GM18505 (cell line): ENCODE results near the gene WTAP.
"Not testable (repeated sequence)": the region's sequence is repeated elsewhere in the genome, so short reads cannot be mapped to it uniquely, and the experiment has no call there.

Experiments
- ATAC-seq: cut with Tn5 transposase; IDR thresholded peaks from one replicate; pipeline ENCODE4 v1.9.1; 2021; ENCODE audit not compliant: unreplicated experiment
- POLR2A ChIP-seq: IDR thresholded peaks from 4 replicates; pipeline ENCODE4 v1.6.1; 2011; ENCODE audit warnings: borderline replicate concordance; ENCODE audit not compliant: insufficient read depth, insufficient read length; ENCODE audit errors: extremely low read depth

The WTAP gene

GRCh38 chr6:159688266-159688905, 38.9 kb upstream of the WTAP start:
- ATAC-seq, result no peak
- TF ChIP-seq POLR2A, result no peak

DNA sequence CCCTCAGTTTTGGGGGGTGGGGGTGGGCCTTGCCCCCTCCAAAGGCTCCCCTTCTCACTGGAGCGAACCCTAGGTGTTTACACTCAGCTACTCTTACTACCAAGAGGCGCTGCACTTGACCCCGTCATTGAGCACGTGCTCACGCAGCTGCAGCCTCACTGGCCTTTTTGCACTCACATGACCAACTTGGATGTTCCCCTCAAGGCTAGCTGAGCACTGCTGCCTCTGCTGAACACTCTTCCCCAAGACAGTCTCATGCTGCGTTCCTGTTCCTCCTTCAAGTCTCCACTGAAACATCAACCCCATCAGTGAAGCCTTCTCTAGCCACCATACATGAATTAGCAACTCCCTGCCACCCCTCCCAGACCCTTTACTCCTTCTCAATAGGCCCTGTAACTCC, 38.3 kb upstream of the WTAP start:
- no peak for TF ChIP-seq POLR2A
- no peak for ATAC-seq

DNA sequence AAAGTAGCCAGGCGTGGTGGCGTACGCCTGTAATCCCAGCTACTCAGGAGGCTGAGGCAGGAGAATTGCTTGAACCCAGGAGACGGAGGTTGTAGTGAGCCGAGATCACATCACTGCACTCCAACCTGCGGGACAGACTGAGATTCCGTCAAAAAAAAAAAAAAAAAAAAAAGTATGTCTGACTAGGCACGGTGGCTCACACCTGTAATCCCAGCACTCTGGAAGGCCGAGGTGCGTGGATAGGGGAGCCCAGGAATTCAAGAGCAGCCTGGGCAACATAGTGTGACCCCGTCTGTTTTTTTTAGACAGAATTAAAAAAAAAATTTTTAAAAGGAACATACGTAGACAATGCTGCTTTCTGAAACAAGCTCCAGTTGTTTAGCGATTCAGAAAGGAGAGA, 37.2 kb upstream of the WTAP start:
- ATAC-seq, result not testable (repeated sequence)

- ATAC-seq, result no peak
- TF ChIP-seq POLR2A, result no peak
Measured at GRCh38 chr6:159691133-159691962, 36.0 kb upstream of the WTAP start.

DNA sequence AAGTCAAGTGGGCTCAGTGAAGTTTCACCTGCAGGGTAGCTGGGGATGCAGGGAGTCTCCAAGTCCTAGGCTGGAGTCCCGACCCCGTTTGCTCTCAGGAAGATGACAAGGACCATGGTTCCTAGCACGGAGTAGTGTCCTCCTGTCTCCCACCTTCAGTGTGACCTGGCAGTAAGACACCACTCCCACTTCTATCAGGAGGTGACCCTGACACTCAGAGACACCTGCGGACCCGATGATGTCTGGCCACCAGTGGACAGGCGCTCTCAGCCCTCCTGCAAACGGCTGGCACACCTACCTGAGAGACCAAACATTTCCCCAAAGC, 35.4 kb upstream of the WTAP start:
- ATAC-seq, result no peak
- TF ChIP-seq POLR2A, result no peak

DNA sequence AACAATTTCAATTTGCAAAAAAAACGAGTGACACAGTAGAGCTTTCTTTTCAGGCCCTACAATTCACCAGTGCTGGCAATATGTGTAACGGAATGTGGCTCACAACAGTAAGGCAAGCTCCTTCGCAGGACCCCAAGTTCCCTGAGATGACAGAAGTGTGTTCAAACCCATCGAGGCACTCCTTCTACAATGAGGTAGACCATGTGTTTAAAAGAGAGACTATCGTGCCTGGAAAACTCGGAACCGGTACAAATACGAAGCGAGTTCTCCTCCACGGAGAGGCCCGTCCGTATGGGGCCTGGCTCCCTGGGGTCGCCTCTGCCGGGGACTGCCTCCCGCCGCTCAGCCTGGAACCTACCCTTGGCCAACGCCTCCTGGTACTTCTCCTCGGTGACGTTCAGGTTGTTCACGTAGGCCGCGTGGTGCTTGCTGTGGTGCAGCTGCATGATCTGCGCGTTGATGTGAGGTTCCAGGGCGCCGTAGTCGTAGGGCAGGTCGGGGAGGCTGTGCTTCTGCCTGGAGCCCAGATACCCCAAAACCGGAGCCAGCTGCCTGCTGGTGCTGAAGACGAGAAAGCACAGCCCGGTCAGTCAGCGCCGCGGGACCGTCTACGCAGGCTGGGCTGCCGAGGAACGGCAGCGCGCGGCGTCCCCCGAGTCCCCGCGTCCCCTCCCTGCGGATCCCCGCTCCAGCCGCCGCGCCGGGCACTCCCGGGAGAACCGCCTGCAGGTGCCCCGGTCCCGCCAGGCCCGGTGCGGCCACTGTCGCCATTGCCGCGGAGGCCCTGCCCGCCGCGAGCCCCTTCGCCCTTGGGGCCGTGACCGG, 34.8 kb upstream of the WTAP start:
- ATAC-seq, result peak; percentile 34
- TF ChIP-seq POLR2A, result no peak

GRCh38 chr6:159693128-159693893, 34.0 kb upstream of the WTAP start, which contains the start of gene SOD2:
Gene SOD2 (minus strand): TSS chr6:159693241. CDS start chr6:159693167, 74 bp downstream.
- peak; percentile 89 for TF ChIP-seq POLR2A
- peak; percentile 79 for ATAC-seq

- ATAC-seq, result peak; percentile 1
- TF ChIP-seq POLR2A, result no peak
Measured at GRCh38 chr6:159693894-159694545, 33.3 kb upstream of the WTAP start.

DNA sequence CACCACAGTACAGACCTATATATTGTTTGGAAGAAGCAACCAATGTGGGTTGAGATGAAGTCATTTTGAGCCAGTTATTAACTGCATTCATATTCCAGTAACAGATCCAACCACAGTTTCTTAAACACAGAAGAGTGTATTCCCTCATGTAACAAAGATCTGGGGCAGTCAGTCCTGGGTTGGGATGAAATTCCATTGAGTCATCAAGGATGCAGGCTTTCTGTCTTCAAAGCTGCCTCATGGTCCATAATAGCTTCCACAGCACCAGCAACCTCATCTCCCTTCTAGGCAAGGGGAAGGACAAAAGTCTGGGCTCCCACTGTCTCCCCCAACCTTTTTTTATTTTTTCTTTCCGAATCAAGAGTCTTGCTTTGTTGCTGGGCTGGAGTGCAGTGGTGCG, 31.3 kb upstream of the WTAP start:
- no peak for ATAC-seq
- no peak for TF ChIP-seq POLR2A

DNA sequence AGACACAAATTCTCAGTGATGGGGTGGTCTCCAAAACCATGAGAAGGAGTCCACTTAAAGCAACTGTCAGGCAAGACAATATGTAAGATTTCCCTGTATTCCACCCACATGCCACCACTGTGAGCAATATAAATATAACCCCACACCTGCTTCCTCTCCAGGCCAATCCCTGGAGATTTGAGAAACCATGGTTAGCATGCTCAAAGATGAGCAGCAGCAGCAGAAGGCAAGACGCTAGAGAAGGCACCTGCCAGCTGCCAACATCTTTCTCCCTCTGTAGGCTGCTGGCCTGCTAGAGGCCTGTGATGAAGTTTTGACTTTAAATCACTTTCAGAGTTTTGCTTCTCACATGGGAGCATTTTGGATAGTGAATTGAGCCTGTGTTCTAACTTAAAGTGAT, 26.3 kb upstream of the WTAP start:
- no peak for ATAC-seq
- TF ChIP-seq POLR2A, result no peak

DNA sequence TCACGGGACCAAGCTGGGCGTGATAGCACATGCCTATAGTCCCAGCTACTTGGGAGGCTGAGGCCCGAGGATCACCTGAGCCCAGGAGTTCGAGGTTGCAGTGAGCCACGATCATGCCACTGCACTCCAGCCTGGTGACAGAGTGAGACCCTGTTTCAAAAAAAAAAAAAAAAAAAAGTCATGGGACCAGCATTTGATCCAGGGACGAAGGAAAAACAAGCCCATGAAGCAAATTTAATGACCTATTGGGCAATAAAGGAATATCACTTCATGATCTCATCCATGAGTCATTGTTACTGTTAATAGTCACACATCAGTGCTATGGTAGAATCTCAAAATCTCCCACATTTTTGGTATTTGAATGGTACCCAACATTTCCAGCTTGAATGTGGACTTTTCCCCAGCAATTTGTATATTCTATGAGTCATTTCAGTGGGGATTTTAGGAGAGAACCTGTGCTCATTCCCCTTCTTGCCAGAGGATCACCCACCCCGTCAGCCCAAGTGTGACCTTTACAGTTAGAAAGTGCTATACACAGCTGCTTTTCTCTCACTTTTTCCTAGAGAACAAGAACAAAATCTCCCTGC, 25.8 kb upstream of the WTAP start:
- no peak for ATAC-seq
- TF ChIP-seq POLR2A, result no peak

DNA sequence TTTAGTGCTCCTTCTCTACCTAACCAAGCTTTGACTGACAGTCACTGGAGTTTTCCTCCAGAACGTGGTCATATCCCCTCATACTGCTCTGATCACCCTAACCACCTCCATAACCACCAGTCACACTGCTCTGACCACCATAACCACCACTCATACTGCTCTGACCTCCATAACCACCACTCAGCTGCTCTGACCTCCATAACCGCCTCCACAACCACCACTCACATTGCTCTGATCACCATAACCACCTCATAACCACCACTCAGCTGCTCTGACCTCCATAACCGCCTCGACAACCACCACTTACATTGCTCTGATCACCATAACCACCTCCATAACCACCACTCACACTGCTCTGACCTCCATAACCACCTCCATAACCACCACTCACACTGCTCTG, 16.7 kb upstream of the WTAP start:
- not testable (repeated sequence) for ATAC-seq

GRCh38 chr6:159712389-159712788, 14.9 kb upstream of the WTAP start:
- ATAC-seq, result not testable (repeated sequence)

GRCh38 chr6:159713984-159714383, 13.3 kb upstream of the WTAP start:
- no peak for ATAC-seq
- no peak for TF ChIP-seq POLR2A
